Measurements from ENCODE around the gene CYS1.
"Not testable (repeated sequence)": the region's sequence is repeated elsewhere in the genome, so short reads cannot be mapped to it uniquely, and the experiment has no call there.

CYS1 gene, protein sequence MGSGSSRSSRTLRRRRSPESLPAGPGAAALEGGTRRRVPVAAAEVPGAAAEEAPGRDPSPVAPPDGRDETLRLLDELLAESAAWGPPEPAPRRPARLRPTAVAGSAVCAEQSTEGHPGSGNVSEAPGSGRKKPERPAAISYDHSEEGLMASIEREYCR

GRCh38 chr2:10079870-10080535 lies at the start of gene CYS1:
Gene CYS1, minus strand, starts transcription at chr2:10080411. Its CDS starts 188 bp downstream, at chr2:10080223.
- peak; percentile 20 for DNase-seq

DNA sequence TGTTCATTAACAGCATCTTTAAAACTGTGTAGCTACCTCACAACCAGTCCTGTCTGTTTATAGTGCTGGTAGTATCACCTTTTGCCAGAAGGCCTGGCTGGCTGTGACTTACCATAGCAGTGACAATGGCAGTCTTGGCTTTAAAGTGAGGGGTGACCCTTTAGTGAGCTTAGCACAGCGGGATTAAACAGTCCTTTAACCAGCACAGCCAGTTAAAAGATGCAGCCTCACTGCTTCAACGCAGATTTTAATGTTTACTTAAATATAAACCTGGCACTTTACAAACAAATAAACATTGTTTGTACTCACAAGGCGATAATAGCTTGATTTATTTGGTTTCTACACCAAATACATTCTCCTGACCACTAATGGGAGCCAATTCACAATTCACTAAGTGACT lies 49.3 kb upstream of the CYS1 start:
- no peak for DNase-seq

DNA sequence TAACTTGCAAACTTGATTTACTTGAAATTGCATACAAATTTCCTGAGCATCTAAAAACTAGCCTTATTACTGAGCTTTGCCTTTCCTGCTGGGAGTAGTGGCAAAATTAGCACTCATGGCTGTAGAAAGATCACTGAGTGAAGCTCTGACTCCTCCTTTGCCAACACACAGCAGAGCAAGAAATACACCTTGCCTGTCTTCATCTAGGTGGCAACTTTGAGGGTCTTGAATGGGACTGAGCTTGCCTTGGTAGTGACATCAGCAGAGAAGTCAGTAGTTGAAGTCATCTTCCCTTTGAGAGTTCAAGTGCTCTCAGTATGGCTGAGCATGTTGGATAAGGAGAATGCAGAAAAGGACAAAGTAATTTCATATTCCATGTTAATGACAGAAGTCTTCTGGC lies 48.2 kb upstream of the CYS1 start:
- DNase-seq: no peak

GRCh38 chr2:10126632-10127026 lies 46.4 kb upstream of the CYS1 start:
- no peak for DNase-seq

DNA sequence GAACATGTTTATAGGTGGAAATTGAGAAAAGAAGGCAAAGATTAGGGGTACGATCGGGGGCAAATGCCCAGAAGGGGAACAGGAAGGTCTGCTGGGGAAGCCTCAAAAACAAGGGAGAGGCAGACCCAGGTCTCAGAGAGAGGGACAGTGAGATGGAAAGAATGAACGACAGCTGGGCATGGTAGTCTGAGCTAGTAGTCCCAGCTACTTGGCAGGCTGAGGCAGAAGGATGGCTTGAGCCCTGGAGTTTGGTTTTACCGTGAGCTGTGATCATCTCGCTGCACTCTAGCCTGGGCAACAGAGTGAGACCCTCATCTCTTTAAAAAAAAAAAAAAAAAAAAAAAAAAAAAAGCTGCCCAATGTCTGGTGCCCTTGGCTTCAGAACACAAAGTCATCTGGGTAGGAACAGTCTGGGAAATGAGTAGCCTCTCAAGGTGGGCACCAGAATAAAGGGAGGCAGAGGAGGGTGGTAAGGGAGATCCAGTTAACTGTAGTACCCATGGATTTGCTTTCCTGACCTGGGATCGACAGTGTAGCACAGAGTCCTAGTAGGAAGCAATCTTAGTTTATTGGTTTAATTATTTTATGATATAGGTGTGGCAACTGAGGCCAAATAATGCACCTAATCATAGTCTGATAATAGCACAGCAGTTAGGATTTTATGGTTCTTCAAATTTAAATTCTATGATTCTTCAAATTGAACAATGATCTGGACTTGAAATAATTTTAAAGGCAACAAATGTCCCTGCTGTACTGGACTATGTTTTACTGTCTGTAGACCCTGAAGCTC lies 45.8 kb upstream of the CYS1 start:
- no peak for DNase-seq

DNA sequence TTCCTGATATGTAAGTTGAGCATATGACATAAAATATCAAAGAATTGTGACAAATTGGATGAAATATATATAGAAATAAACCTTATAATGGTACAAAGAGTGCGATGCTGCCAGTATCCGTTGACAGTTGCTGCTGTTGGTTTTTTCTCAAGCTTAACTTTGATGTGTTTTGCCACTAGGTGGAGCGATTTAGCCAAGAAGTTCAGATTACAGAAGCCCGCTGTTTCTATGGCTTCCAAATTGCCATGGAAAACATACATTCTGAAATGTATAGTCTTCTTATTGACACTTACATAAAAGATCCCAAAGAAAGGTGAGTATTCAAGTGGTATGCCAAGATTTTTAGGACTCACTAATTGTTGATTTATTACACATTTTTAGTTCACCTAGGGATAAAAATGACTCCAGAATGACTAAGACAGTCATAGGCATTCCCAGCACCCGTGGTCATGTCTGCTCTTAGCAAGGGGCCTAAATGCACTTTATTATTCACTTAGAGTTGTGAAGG lies 44.4 kb upstream of the CYS1 start:
- peak; percentile 84 for DNase-seq

GRCh38 chr2:10123281-10123680 lies 43.1 kb upstream of the CYS1 start:
- DNase-seq: no peak

- peak; percentile 91 for DNase-seq
Measured at GRCh38 chr2:10122500-10123280, 42.5 kb upstream of the CYS1 start, which contains the start of gene RRM2. Gene RRM2, plus strand, starts transcription at chr2:10122739. Its CDS starts 60 bp downstream, at chr2:10122799.

GRCh38 chr2:10120877-10121574 lies 40.8 kb upstream of the CYS1 start:
- peak; percentile 28 for DNase-seq

DNA sequence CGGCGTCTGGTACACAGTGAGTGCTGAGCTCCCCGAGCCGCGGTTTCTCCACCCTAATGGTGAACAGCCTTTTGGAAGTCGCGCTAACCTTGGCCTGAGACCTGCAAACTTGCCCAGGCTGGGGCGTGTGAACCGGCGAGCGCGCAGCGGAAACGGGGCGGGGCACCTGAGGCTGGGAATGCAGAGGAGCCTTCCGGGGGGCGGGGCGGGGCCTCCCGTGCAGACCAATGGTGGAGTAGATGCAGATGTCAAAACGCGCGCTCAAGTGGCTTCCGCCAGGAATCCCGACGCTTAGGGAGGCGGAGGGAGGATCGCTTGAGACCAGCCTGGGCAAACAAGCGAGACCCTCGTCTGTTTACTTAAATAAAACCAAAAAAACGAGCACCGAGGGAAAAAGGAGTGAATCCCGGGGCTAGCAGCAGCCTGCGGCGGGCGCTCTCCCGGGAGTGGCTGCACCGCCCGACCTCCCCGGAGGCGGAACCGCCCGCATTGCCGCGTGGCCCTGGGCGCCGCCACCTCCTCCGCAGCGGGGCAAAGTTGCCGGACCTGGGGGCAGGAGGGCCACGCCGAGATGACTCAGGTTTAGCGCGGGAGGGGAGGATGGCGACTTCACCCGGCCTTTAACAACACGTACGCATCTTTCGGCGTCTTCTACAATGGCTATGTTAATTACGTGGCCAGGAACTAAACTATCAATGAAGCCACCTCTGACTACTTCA lies 40.1 kb upstream of the CYS1 start:
- DNase-seq: peak; percentile 89

GRCh38 chr2:10119601-10120157 lies 39.5 kb upstream of the CYS1 start:
- no peak for DNase-seq

GRCh38 chr2:10119027-10119325 lies 38.8 kb upstream of the CYS1 start:
- no peak for DNase-seq

DNA sequence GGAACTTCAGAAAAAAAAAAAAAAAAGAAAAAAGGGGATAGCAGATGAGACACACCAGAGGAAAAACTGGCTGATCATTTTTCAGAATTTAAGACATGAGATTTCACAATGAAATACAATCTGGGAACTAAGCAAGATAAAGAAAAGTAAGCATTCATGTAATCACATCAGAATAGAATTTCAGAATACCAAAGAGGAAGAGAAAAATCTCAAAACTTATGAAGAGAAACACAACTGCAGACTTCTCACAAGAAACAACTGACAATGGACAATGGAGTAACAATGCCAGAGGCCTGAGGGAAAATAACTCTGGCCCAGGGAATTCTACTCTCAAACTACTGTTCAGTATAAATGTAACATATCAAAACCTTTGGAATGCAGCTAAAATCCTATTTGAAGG lies 29.1 kb upstream of the CYS1 start:
- DNase-seq: peak; percentile 14

GRCh38 chr2:10104906-10105305 lies 24.7 kb upstream of the CYS1 start:
- not testable (repeated sequence) for DNase-seq

- DNase-seq: no peak
Measured at GRCh38 chr2:10103179-10103578, 23.0 kb upstream of the CYS1 start.

DNA sequence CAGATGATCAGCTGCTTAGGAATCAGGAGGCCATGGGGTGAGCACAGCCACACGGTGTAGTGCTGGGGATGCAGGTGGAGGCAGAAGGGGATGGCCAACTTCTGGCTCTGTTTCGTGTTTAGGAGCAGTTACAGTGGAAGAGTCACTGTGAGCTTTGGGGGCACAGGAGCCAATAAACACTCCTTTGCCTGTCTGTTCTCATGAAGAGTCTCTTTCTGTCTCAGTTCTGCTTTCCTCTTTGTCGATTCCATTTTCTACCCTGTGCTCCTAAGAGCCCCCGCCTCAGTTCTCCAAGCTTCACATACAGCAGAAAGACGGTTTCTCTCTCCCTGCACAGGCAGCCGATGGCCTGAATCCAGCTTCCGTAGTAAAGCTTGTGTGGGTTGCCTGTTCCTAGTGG lies 21.3 kb upstream of the CYS1 start:
- DNase-seq: no peak

GRCh38 chr2:10097352-10098148 lies 17.3 kb upstream of the CYS1 start:
- peak; percentile 66 for DNase-seq

DNA sequence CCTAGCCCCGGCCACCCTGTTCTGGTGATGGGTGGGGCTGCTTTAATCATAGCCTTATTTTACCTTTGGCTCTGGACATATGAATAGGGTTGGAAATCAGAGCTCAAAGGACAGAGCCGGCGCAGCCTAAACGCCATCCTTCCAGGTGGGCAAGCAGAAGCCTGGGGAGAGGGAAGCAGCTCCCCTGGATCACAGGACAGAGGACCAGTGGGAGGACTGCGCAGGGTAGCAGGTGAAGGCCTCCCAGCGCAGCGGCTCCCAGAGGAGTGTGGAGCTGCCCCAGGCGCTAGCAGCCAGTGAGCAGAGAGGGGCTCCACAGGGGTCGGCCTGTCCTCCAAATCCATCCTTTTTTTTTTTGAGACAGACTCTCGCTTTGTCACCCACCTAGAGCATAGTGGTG lies 16.4 kb upstream of the CYS1 start:
- DNase-seq: no peak

GRCh38 chr2:10095175-10095574 lies 15.0 kb upstream of the CYS1 start:
- DNase-seq: no peak

- DNase-seq: no peak
Measured at GRCh38 chr2:10094271-10094814, 14.1 kb upstream of the CYS1 start.

Data from suppressor macrophage treated with lipopolysaccharide for 4 hours (primary cell).